HEK293 (cell line): Measurements from ENCODE around the gene PCDHB6.
"Not testable (repeated sequence)": the region's sequence is repeated elsewhere in the genome, so short reads cannot be mapped to it uniquely, and the experiment has no call there.

ENCODE experiments used
- CTCF ChIA-PET: fragments of 350-600 bp; formaldehyde crosslinking; extraction: SDS; loops from one replicate; lab custom pipeline; 2021; ENCODE audit warnings: antibody characterized with exemption; lab: Yijun Ruan, JAX
- POLR2A ChIA-PET: fragments of 300-600 bp; formaldehyde crosslinking; extraction: SDS; loops from one replicate; lab custom pipeline; 2020; ENCODE audit warnings: antibody characterized with exemption, inconsistent platforms; lab: Yijun Ruan, JAX
- H3K27ac ChIP-seq: fragments of 200-500 bp; sonication (Bioruptor generic); 2 replicates; pipeline ENCODE4 v1.5.1; 2014; ENCODE audit warnings: low read depth, low read length, control low read depth, inconsistent platforms; ENCODE audit errors: extremely low read depth
- H3K36me3 ChIP-seq, 2 experiments: fragments of 200-500 bp in 1 of 2; sonication (Bioruptor generic) in 1 of 2; 1 replicate in 1 of 2; 2 replicates in 1 of 2; pipeline ENCODE4 v1.5.1; 2014 to 2017; ENCODE audit warnings: inconsistent platforms in 2 of 2, low read length in 2 of 2; ENCODE audit not compliant: control insufficient read depth in 2 of 2, insufficient read depth in 1 of 2
- H3K4me1 ChIP-seq: fragments of 200-500 bp; sonication (Bioruptor generic); 2 replicates; pipeline ENCODE4 v1.5.1; 2014; ENCODE audit warnings: mild to moderate bottlenecking, low read length, inconsistent platforms; ENCODE audit not compliant: control insufficient read depth, insufficient read depth
- H3K4me3 ChIP-seq: 2 replicates; pipeline ENCODE4 v1.5.1; 2011; ENCODE audit warnings: low read depth, mild to moderate bottlenecking, control low read depth, low read length, moderate library complexity
- H3K9me3 ChIP-seq: fragments of 200-500 bp; sonication (Bioruptor generic); 2 replicates; pipeline ENCODE4 v1.5.1; 2014; ENCODE audit warnings: low read depth, low read length, inconsistent platforms; ENCODE audit not compliant: control insufficient read depth, insufficient read depth
- BCL6B ChIP-seq: fragments of 450-650 bp; formaldehyde crosslinking; IDR thresholded peaks from 2 replicates; pipeline ENCODE4 v1.5.1; 2017; ENCODE audit warnings: missing biosample characterization, missing genetic modification characterization
- HIC1 ChIP-seq: fragments of 450-650 bp; formaldehyde crosslinking; IDR thresholded peaks from 2 replicates; pipeline ENCODE4 v1.5.1; 2016; ENCODE audit warnings: missing biosample characterization, missing genetic modification characterization
- KLF1 ChIP-seq: fragments of 450-650 bp; formaldehyde crosslinking; IDR thresholded peaks from 2 replicates; pipeline ENCODE4 v1.5.1; 2016; ENCODE audit warnings: missing biosample characterization, missing genetic modification characterization
- MZF1 ChIP-seq: fragments of 450-650 bp; formaldehyde crosslinking; IDR thresholded peaks from 2 replicates; pipeline ENCODE4 v1.5.1; 2017; ENCODE audit warnings: missing biosample characterization, missing genetic modification characterization, borderline replicate concordance
- PRDM10 ChIP-seq: fragments of 450-650 bp; formaldehyde crosslinking; IDR thresholded peaks from 2 replicates; pipeline ENCODE4 v1.5.1; 2016; ENCODE audit warnings: missing biosample characterization, missing genetic modification characterization
- SETDB1 ChIP-seq: IDR thresholded peaks from one replicate; pipeline ENCODE4 v1.6.1; 2017; ENCODE audit warnings: mild to moderate bottlenecking, low read length, moderate library complexity, mixed read lengths; ENCODE audit not compliant: insufficient read length
- ZBTB6 ChIP-seq: fragments of 450-650 bp; formaldehyde crosslinking; IDR thresholded peaks from 2 replicates; pipeline ENCODE4 v1.5.1; 2017; ENCODE audit warnings: missing biosample characterization, missing genetic modification characterization
- ZNF112 ChIP-seq: fragments of 450-650 bp; formaldehyde crosslinking; IDR thresholded peaks from 2 replicates; pipeline ENCODE4 v1.5.0; 2017; ENCODE audit warnings: missing biosample characterization, missing genetic modification characterization
- ZNF169 ChIP-seq: fragments of 450-650 bp; formaldehyde crosslinking; IDR thresholded peaks from 2 replicates; pipeline ENCODE4 v1.5.1; 2016; ENCODE audit warnings: missing biosample characterization, missing genetic modification characterization
- ZNF394 ChIP-seq: fragments of 450-650 bp; formaldehyde crosslinking; IDR thresholded peaks from 2 replicates; pipeline ENCODE4 v1.5.1; 2016; ENCODE audit warnings: missing biosample characterization, missing genetic modification characterization, mild to moderate bottlenecking, moderate library complexity, borderline replicate concordance
- ZNF529 ChIP-seq: fragments of 450-650 bp; formaldehyde crosslinking; IDR thresholded peaks from 2 replicates; pipeline ENCODE4 v1.5.1; 2017; ENCODE audit warnings: missing genetic modification characterization, missing biosample characterization; ENCODE audit not compliant: insufficient replicate concordance
- ZNF610 ChIP-seq: fragments of 450-650 bp; formaldehyde crosslinking; IDR thresholded peaks from 2 replicates; pipeline ENCODE4 v1.5.1; 2016; ENCODE audit warnings: missing biosample characterization, missing genetic modification characterization, borderline replicate concordance
- ZNF621 ChIP-seq: fragments of 450-650 bp; formaldehyde crosslinking; IDR thresholded peaks from 2 replicates; pipeline ENCODE4 v1.5.1; 2017; ENCODE audit warnings: missing biosample characterization, missing genetic modification characterization
- ZNF776 ChIP-seq: fragments of 450-650 bp; formaldehyde crosslinking; IDR thresholded peaks from 2 replicates; pipeline ENCODE4 v1.5.0; 2017; ENCODE audit warnings: missing biosample characterization, missing genetic modification characterization, borderline replicate concordance

The PCDHB6 gene

GRCh38 chr5:141135718-141136266 is 14.1 kb upstream of the PCDHB6 start (continued):
- TF ChIP-seq BCL6B (tag by site-specific recombination) (no peak), ZNF610 (no peak), KLF1 (no peak), PRDM10 (tag by site-specific recombination) (no peak), ZNF394 (tag by site-specific recombination) (no peak)

GRCh38 chr5:141137346-141137745 is 12.5 kb upstream of the PCDHB6 start:
- H3K36me3 ChIP-seq, H3K9me3 ChIP-seq, POLR2A ChIA-PET, H3K4me3 ChIP-seq, CTCF ChIA-PET, H3K4me1 ChIP-seq, H3K27ac ChIP-seq: not testable (repeated sequence)

GRCh38 chr5:141150224-141150992 is 551 bp downstream of the PCDHB6 start:
- ChIA-PET CTCF (interaction anchor here (0.9 to 1.6 kb wide), 7 partner anchors 13 to 65 kb away, joined by 3 to 8 read pairs (median 5); partner anchors contain the start of genes PCDHB11, PCDHB2 and PCDHB7), POLR2A (no interaction called here)
- Histone ChIP-seq H3K9me3 (no peaks in the 10 kb centered on the region), H3K36me3 (no peaks in the 10 kb centered on the region), H3K27ac (no peak overlapping the region), H3K4me3 (no peak overlapping the region), H3K4me1 (no peaks in the 10 kb centered on the region)
- TF ChIP-seq ZNF529 (tag by site-specific recombination) (no peak), ZBTB6 (tag by site-specific recombination) (no peak), ZNF169 (tag by site-specific recombination) (no peak)

- Histone ChIP-seq H3K4me3 (no peak overlapping the region), H3K4me1 (no peaks in the 10 kb centered on the region), H3K36me3 (no peaks in the 10 kb centered on the region), H3K27ac (no peak overlapping the region), H3K9me3 (no peaks in the 10 kb centered on the region)
- POLR2A ChIA-PET, result no interaction called here
- CTCF ChIA-PET, result interaction anchor here (1.4 to 1.6 kb wide), 2 partner anchors 21 to 57 kb away, joined by 5 to 8 read pairs; partner anchors contain the start of genes PCDHB2 and PCDHB7
- TF ChIP-seq MZF1 (tag by site-specific recombination) (no peak), SETDB1 (no peak), ZNF112 (tag by site-specific recombination) (no peak), ZNF621 (no peak), ZNF776 (tag by site-specific recombination) (no peak), ZBTB6 (tag by site-specific recombination) (no peak), ZNF169 (tag by site-specific recombination) (no peak), HIC1 (tag by site-specific recombination) (no peak)
Measured at GRCh38 chr5:141150993-141151325, 1.1 kb downstream of the PCDHB6 start.

- H3K4me1 ChIP-seq, H3K9me3 ChIP-seq, H3K27ac ChIP-seq, CTCF ChIA-PET, H3K36me3 ChIP-seq, H3K4me3 ChIP-seq, POLR2A ChIA-PET: not testable (repeated sequence)
Measured at GRCh38 chr5:141151632-141152031, 1.8 kb downstream of the PCDHB6 start.
